Retinal pigment epithelial cell (primary cell): ENCODE results near the gene WWOX.
A peak's percentile ranks its signal among the peaks of the same experiment; 100 is the strongest.

ENCODE experiments used
- DNase-seq: peaks from one replicate; pipeline ENCODE4 v3.0.0-alpha.2; 2010; ENCODE audit warnings: low read depth
- H3K4me3 ChIP-seq: 2 replicates; pipeline ENCODE4 v1.5.1; 2011; ENCODE audit warnings: mild to moderate bottlenecking, low read length, control low read depth, moderate library complexity
- TF ChIP-seq, protein P1 (sequence below): conservative IDR thresholded peaks from 2 replicates; pipeline ENCODE4 v1.5.1; 2011; ENCODE audit warnings: low read depth, low read length, control low read depth, inconsistent platforms

The WWOX gene

DNA sequence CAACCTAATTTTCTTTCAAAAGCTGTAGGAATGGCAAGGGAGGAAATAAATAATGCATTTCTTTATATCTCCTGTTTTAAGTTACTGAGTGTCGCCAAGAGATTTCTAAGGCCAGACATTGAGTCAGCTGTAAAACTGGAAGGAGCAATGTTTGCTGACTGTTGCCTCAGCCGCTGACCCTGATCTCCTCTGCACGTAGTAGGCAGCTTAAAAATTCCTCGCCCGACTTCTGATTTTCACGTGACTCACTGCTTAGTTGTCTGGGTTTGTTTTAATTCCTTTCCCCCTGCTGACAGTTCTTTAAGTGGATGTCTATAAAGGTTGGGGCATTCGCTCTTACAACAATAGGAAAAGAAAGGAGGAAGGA, 100.6 kb downstream of the WWOX start:
- H3K4me3 ChIP-seq: no peak overlapping the region
- TF ChIP-seq, protein P1, sequence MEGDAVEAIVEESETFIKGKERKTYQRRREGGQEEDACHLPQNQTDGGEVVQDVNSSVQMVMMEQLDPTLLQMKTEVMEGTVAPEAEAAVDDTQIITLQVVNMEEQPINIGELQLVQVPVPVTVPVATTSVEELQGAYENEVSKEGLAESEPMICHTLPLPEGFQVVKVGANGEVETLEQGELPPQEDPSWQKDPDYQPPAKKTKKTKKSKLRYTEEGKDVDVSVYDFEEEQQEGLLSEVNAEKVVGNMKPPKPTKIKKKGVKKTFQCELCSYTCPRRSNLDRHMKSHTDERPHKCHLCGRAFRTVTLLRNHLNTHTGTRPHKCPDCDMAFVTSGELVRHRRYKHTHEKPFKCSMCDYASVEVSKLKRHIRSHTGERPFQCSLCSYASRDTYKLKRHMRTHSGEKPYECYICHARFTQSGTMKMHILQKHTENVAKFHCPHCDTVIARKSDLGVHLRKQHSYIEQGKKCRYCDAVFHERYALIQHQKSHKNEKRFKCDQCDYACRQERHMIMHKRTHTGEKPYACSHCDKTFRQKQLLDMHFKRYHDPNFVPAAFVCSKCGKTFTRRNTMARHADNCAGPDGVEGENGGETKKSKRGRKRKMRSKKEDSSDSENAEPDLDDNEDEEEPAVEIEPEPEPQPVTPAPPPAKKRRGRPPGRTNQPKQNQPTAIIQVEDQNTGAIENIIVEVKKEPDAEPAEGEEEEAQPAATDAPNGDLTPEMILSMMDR: no peak
- no peak for DNase-seq

DNA sequence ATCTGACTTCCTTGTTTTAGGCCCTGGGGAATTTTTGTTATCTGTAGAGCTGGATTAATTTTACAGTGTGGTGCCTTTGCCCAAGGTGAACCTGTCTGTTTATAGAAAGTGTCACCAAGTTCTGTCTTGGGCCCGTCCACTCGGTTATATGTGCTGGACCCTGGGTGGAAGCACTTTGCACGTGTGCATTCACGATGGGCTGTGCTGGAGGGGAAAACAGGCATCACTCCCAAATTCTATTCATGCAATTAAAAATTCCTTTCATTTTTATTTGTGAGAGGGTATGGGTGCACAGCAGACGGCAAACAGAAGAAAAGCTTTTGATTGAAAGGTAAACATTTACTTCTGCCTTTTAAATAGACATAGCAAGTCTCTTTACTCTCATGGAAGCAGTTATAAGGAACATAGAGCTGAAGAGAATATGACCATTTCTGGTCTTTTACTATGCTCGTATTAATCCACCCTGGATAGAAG, 101.2 kb downstream of the WWOX start:
- DNase-seq: no peak
- TF ChIP-seq, protein P1: no peak
- no peak overlapping the region for H3K4me3 ChIP-seq

DNA sequence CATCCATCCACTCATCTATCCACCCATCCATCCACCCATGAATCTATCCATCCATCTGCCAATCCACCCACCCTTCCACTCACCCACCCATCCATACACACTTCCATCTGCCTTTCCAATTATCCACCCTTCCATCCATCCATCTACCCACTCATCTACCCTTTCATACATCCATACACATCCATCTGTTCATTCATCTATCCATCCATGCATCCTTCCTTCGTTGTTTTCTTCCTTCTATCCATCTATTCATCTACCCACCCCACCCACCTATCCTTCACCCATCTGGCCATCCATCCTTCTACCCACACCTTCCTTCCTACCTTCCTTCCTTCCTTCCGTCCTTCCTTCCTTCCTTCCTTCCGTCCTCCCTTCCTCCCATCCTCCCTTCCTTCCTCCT, 106.1 kb downstream of the WWOX start:
- no peak for DNase-seq
- H3K4me3 ChIP-seq: no peak overlapping the region
- TF ChIP-seq, protein P1: no peak

DNA sequence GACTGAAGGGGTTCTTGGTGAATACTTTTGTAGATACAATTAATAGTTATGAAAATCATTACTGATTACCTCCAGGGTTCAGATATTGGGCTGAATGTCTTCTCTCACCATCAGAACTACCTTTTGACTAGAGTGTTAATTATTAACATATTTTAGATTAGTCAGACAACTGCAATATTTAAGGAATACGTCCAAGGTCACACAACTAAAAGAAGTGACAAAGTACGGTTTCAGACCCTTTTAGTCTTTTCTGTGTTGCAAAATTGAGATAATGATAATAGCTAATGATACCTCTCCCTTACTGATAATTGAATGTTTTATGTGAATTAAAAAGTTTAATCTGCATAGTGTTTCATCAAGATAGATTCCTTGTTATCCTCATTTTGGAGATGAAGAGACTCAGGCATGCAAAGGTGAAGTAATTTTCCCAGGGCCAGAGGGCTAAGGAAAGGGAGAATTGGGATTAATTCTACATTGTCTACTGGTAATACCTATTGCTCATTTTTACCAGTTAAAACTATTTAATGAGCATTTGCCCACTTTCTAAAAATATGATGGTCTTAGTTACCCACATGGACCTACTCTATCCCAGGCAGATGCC, 107.3 kb downstream of the WWOX start:
- TF ChIP-seq, protein P1: no peak
- no peak for DNase-seq
- H3K4me3 ChIP-seq: no peak overlapping the region

DNA sequence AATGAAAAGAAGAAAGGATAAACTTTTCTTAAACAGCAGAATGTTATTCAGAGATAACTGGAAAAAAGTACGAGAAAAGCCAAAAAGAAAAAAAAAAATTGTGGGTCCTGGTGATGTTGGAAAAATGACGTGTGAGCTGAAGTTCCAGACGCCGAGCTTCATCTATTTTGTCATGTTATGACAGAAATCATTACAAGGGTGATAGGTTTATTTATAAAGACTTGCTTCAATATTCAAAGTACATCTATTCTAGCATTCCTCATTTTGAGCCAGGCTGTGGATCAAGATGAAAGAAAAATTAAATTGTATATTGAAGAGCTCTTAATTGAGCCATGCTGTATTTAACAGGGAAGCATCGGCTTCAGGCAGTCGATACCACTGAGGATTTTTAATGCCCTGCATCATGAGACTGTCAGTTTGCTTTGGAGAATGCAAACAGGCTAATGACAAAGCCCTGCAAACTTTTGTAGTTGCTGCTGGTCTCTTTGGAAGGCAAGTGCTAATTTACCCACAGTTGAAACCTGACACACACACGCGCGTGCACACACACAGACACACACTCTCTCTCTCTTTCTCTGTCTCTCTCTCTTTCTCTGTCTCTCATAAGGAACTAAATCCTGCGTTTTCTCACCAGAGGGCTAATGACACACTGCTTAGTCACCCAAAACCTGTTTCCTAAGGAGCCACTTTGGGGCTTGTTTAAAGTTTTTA, 110.7 kb downstream of the WWOX start:
- peak; percentile 6 for DNase-seq
- TF ChIP-seq, protein P1: no peak
- no peak overlapping the region for H3K4me3 ChIP-seq

DNA sequence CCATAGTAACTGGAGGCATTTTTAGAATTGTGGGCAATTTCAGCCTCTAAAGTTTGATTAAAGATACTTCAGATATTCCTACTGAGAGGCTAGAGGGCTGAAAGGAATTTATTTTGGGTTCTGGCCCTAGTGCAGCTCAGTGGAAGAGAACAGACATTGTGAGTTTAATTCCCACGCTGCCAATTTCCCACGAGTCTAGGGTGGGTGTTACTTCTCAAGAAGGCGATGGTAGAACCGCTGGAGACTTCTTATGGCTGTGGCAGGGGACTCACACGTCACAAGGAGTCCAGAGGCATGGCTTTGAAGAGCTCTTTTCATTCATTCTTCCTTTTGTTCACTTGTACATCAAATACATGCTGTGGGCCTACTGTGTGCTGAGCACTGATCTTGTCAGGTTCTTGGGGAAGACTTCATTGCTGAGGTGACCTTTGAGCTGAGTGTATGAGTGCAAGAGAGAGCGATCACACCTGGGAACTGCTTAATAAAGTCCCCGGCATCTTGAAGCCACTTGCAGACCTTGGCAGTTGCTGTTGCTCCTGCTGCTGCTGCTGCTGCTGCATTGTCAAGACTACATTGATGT, 111.7 kb downstream of the WWOX start:
- TF ChIP-seq, protein P1: no peak
- H3K4me3 ChIP-seq: no peak overlapping the region
- DNase-seq: no peak

DNA sequence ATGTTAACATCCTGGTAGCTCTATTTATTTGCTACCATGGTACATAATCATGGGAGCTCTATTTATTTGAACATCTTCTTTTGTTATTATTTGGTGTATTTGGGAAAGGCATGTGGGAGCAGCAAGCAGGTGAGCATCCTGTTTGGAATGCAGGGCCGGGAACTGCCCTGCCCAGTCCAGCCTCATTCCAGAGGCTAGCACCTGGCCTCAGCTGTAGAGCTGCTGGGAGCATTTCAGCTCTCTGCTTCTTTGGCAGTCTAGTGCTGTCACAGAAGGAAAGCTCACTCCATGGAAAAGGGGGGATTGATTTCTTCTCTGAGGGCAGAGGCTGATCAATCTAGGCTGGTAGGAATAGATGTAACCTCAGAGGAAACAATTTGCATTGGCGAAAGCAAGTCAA, 112.5 kb downstream of the WWOX start:
- DNase-seq: no peak
- TF ChIP-seq, protein P1: no peak
- H3K4me3 ChIP-seq: no peak overlapping the region
